ENCODE results near the gene SLC26A1.

Gene SLC26A1

GRCh38 chr4:998096-998691, 5.0 kb upstream of the SLC26A1 start:
- FAIRE-seq: no peak

DNA sequence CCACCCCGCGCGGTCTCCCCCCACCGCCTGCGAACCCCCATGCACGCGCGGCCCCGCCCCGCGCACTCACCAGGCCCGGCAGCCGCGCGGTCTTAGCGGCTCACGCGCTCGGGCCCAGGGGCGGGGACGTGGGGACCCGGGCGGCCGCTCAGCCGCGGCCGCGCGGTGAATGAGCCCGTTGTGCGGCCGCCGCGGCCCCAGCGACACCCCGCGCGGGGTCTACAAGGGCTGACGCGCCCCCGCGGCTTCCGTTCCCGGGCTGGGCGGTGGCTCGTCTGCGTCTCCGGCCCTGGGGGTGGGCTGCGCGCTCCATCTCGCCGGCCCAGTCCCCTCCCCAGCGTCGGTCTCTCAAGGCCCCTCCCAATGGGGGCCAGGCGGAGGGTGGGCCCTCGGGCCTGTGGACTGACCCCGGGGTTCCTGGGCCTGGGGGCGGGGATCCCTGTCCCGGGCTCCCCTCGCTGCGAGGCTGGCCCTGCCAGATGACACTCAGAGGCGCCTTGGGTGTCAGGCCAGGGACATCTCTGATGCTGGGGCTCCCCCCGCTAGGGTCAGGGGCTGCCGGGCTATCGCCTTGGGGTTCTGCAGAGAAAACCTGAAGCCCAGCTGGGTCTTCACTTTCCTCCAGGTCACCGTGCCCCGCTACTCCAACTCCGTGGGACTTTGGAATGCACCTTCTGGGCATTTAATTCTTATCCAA, 4.3 kb upstream of the SLC26A1 start:
- FAIRE-seq: no peak

GRCh38 chr4:996997-997374, 3.8 kb upstream of the SLC26A1 start:
- no peak for FAIRE-seq

DNA sequence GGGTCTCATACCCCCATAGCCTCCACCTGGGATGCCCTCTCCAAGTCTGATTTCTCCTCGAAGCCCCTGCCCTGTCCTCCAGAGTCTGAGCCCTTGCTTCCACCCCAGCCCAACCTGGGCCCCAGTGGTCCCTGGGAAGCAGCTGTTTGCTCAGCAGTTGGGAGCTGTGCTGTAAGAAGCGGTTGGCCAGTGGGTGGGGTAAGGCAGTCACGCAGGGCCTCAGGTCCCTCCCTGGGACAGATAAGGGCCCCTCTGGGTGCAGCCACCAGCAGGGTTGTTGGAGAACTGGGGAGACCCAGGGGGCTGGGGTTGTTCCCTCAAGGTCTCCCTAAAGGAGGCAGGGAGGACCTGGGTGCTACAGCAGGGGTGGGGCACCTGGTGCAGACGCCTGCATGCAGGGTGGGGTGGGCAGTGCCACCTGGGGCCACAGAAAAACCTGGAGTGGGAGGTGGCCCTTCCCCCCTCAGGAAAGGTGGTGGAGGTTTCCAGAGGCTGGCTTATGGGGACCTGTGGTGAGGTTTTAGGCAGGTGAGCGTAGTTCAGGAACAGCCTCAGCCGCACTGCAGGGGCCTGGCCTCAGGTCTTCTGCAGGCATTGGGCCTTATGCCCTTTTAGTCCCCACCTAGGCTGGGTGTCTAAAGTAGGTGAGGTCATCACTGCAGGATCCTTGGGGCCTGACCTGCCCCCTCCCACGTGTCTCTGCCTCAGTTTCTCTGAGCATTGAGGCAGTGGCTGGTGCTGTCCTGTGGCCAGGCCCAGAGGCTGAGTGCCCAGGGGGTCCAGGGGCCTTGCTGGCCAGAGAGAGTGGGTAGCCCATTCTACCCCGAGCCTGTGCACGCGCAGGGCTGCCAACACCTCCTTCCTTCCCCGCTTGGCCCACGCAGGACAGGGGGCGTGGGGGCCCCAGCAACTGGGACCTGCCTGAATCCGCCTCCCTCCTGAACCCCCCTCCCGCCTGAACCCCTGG, 3.1 kb upstream of the SLC26A1 start:
- no peak for FAIRE-seq

- FAIRE-seq: no peak
These were observed 2.3 kb upstream of the SLC26A1 start for GRCh38 chr4:995311-996026.

GRCh38 chr4:992297-993110, 700 bp downstream of the SLC26A1 start:
- FAIRE-seq: no peak

DNA sequence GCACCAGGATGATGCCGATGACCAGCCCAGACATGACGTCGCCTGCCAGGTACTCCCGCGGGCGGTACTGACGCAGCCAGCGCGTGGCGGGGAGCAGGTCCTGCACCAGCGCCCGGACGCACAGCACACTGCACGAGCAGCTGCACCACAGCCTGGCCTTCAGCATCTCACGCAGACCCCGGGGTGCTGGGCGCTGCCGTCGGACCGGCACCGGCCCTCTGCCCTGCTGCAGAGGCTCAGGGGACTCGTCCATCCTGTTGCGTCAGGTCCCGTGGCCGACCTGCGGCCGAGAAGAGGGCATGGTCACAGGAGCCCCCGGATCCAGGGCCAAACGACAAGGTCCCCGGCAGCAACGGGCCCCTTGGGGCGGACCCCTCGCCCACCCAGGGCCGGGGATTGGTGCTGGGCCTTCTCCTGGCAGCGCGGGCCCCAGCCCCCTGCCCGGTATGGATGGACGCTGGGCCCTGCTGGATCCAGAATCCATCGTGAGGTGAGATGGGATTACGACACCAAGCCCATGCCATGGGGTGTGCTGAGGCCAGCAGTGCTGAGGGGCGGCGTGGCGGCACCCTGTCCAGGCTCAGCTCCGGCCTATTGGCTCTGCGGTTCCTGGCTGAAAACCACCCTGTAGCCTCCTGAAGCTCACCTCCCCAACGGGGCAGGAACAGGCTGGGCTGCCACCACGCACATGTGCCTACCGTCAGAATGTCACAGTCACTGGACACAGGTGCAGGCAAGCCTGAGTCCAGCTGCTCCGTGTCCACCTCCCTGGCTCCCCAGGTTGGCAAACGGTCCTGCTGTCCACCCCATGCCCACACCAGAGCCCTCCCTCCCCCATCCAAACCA, 1.5 kb downstream of the SLC26A1 start:
- no peak for FAIRE-seq

- no peak for FAIRE-seq
These were observed 2.3 kb downstream of the SLC26A1 start for GRCh38 chr4:990746-991367.

GRCh38 chr4:989722-990471, 3.3 kb downstream of the SLC26A1 start:
- FAIRE-seq: no peak

DNA sequence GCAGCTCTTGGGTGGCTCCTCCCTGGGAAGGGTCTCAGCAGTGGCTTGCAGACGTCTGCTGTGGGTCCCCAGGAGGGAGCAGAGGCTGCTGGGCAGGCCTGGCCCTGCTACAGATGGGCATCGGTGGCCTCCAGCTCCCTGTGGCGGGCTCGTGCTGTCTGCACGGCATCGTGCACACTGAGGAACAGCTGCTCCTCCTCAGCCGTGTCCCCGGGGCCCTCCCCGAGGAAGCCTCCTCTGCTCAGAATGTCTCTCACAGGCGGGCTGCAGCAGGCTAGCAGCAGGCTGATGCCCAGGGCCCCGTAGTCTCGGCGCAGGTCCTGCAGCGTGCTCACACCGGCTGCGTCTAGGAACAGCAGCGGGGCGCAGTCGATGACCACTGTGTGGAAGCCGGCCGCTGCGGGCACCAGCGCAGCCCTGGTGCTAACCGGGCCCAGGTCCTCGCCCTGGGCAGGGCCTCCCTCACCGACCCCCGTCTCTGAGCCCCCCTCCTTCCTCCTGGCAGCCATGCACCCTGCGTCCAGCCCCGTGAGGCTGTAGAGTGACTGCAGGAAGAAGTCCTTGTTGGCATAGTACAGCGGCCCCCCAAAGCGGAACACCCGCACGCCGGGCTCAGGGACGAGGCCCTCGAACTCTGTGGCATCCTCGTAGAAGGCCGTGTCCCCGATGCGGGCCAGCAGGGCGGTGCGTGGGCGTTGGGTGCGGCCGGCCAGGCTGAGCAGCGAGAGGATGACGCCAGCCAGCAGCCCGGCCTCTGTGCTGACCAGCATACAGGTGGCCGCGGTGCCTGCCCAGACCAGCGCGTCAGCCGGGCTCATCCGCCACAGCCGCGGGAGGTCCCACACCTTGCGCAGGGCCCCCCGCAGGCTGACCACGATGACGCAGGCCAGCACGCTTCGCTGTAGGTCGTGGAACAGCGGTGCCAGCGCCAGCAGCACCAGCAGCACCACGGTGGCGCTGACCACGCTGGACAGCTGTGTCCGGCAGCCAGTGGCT, 4.2 kb downstream of the SLC26A1 start:
- FAIRE-seq: no peak

- no peak for FAIRE-seq
These were observed 5.3 kb downstream of the SLC26A1 start for GRCh38 chr4:987624-988513.

- no peak for FAIRE-seq
These were observed 6.2 kb downstream of the SLC26A1 start, which contains the start of gene IDUA for GRCh38 chr4:986879-987623. TSS of gene IDUA (plus strand) at chr4:987044. CDS start at chr4:987085, 41 bp downstream.

GRCh38 chr4:986428-986878, 6.8 kb downstream of the SLC26A1 start:
- FAIRE-seq: no peak

DNA sequence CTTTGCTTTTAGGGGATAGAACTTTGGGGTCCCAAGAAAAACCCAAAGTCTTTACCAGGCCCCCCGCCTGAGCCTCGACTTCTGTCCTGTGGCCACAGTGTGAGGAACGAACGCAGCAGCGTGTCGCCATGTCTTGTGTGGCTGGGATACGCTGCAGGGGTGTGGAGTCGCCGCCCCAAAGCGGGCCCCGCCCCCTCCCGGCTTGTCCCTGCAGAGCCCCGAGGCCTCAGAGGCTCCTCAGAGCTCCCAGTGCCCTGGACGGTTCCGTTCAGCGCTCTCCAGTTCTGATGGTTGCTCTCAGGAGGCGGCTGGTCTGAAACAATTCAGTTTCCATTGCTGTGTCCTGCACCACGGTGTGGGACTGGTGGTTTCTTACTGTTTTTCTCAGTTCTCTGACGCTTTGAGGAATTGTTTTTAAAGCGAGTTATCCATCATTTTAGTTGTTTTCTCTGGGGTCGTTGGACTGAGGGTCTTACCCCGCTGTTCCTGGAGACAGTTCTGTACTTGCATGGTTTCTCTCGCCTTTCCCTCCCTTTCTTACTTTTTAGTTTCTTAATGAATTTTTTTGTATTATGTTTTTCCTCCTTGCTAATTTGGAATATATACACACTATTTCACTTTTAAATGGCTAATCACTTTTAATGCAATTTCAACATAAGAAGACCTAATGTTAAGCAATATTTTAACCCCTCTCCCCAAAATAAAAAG, 7.9 kb downstream of the SLC26A1 start:
- no peak for FAIRE-seq

GRCh38 chr4:984336-985054, 8.7 kb downstream of the SLC26A1 start:
- FAIRE-seq: no peak
